Measurements from ENCODE around the gene FBRS. TPM values are rescaled to one million over a fixed set of nuclear protein-coding genes. Genes with fewer than 3 reads are reported as not detected.

The FBRS gene
- total and polyA plus RNA-seq, 2 of the 13 experiments (the other 11 are each of a cell fraction or from before 2014, with no cell fraction given): 13.7 to 16.2 TPM

DNA sequence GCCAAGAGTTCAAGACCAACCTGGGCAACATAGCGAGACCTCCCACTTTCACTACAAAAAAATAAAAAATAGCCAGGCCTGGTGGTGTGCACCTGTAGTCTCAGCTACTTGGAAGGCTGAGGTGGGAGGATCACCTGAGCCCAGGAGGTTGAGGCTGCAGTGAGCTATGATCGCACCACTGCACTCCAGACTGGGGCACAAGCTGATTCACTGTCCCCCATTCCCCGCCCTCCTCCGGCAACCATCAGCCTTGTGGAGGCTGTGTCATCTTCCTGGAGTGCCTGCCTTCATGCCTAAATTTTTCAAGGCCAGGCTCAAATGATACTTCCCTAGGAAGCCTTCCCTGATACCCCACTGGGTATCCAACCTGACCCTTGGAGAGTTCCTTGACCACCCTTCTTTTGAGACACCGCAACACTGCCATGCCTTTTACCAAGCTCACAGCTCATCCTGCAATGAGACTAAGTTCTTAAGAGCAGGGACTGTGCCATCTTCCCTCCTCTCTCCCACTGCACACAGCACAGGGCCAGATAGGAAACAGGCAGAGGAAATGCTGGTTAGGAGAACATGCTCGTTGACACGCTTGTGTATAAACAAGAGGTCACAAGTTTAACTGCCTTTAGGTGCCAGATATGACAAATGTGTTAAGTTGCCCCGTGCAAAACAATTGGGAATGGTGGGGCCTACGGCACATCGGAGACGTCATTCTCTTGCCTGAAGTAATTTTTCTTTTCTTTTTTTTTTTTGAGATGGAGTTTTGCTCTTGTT lies 36.9 kb downstream of the FBRS start:
- POLR2A ChIA-PET: interaction anchor here (2.6 kb wide), 1 partner anchor 36 kb away, joined by 12 read pairs; the partner anchor contains the start of gene FBRS
- H3K27me3 ChIP-seq (ENCODE audit: control insufficient read depth in 1 of 2, insufficient read depth in 2 of 2, low read length in 2 of 2): no peaks in the 10 kb centered on the region
- H4K20me1 ChIP-seq (ENCODE audit: insufficient read depth, low read length): peaks cover 12% of the 10 kb centered on the region; the same call in 1 of the 2 replicates
- H3K79me2 ChIP-seq (ENCODE audit: insufficient read depth, low read length): peaks cover 14% of the 10 kb centered on the region
- in situ Hi-C loops (cut with HindIII; ENCODE audit: extremely low pct_ligation_motif_present, low pct_unique_long_range_greater_than_20kb): no loop called here
- H3K4me3 ChIP-seq (replicated peaks in 1 of 3; ENCODE audit: insufficient read depth in 1 of 3, low read depth in 2 of 3, low read length in 3 of 3): no peak overlapping the region
- H2AFZ ChIP-seq (ENCODE audit: low read length): no peak overlapping the region
- no peak overlapping the region for H3K4me2 ChIP-seq (ENCODE audit: low read depth, low read length)
- no peak overlapping the region for H3K9ac ChIP-seq (ENCODE audit: insufficient read depth, low read depth, low read length)
- intact Hi-C loops (cut with micrococcal nuclease; ENCODE audit: unreplicated experiment): loop anchor here (2.0 to 10.0 kb wide), 4 partner anchors 44 to 230 kb away; partner anchors contain the start of genes FBXL19, PHKG2, PRR14 and ZNF768
- WGBS (ENCODE audit: low lambda C conversion rate): 87% methylated on average over 11 of the region's 11 CpGs
- no peak overlapping the region for H3K27ac ChIP-seq (ENCODE audit: extremely low read length, insufficient read depth, low read length)
- CTCF ChIA-PET (ENCODE audit: low intra/inter-chr PET ratio, low total read pairs): no interaction called here
- BruUV-seq (replicated peaks): no TSS peak
- H3K36me3 ChIP-seq (replicated peaks in 1 of 2; ENCODE audit: control insufficient read depth in 1 of 2, insufficient read depth in 2 of 2, low read length in 2 of 2): peaks cover 0 to 4% of the 10 kb centered on the region in 2 experiments; a peak in 1 of 5 replicates
- DNase-seq (ENCODE audit: low spot score) (no peak), FAIRE-seq (no peak), ATAC-seq (no peak)
- H3K4me1 ChIP-seq (ENCODE audit: insufficient read depth, low read length): peaks cover 39% of the 10 kb centered on the region
- no peak for TF ChIP-seq ZMAT5 (CRISPR knock-in tag; IDR thresholded peaks at IDR 0.05; ENCODE audit: borderline replicate concordance, low read depth)
- TF ChIP-seq ZNF530 (CRISPR knock-in tag; IDR thresholded peaks at IDR 0.05; ENCODE audit: low read depth): no peak
- no peak for TF ChIP-seq ZNF138 (CRISPR knock-in tag; IDR thresholded peaks at IDR 0.05; ENCODE audit: low read depth)
- TF ChIP-seq POLR2AphosphoS5 (IDR thresholded peaks at IDR 0.05; ENCODE audit: low read depth, low read length): no peak
- 0 out of 2 replicates have a peak, but pooled peaks have one; percentile 31 for TF ChIP-seq ZNF17 (CRISPR knock-in tag; IDR thresholded peaks at IDR 0.05)
- no peak for TF ChIP-seq HHEX (CRISPR knock-in tag; IDR thresholded peaks at IDR 0.05)
- no peak for TF ChIP-seq ZNF616 (CRISPR knock-in tag; IDR thresholded peaks at IDR 0.05; ENCODE audit: low read depth)
- no peak for TF ChIP-seq SP2 (CRISPR knock-in tag; IDR thresholded peaks at IDR 0.05)
- no peaks in the 10 kb centered on the region for H3K9me3 ChIP-seq (ENCODE audit: low read length)
